ENCODE measurements around the gene CYSRT1. TPM values are rescaled to one million over a fixed set of nuclear protein-coding genes. Genes with fewer than 3 reads are reported as not detected.
A peak's percentile ranks its signal among the peaks of the same experiment; 100 is the strongest.

Gene CYSRT1
- total RNA-seq, 1 donor from 2014 or later, result 0.17 TPM

DNA sequence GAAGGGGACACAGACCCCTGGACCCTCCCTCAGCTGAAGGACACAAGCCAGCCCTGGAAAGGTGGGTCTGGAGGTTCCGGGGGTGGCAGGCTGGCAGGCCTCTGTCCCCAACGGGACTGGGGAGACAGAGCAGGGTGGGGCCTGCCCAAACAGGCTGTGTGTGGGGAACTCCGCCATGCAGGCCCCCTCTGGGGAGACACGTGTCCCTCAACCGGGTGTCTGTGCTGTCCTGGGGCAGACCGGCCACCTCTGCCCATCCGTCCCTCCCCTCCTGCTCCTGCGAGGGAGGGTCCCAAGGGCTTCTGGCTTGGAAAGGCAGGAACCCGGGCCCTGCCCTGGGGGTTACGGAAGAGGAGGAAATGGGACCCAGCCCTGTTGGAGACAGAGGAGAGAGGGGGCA is 7.1 kb downstream of the CYSRT1 start:
- TF ChIP-seq, protein P1, sequence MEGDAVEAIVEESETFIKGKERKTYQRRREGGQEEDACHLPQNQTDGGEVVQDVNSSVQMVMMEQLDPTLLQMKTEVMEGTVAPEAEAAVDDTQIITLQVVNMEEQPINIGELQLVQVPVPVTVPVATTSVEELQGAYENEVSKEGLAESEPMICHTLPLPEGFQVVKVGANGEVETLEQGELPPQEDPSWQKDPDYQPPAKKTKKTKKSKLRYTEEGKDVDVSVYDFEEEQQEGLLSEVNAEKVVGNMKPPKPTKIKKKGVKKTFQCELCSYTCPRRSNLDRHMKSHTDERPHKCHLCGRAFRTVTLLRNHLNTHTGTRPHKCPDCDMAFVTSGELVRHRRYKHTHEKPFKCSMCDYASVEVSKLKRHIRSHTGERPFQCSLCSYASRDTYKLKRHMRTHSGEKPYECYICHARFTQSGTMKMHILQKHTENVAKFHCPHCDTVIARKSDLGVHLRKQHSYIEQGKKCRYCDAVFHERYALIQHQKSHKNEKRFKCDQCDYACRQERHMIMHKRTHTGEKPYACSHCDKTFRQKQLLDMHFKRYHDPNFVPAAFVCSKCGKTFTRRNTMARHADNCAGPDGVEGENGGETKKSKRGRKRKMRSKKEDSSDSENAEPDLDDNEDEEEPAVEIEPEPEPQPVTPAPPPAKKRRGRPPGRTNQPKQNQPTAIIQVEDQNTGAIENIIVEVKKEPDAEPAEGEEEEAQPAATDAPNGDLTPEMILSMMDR (conservative IDR thresholded peaks at IDR 0.05; ENCODE audit: low read depth, low read length), result no peak
- DNase-seq (ENCODE audit: low read depth), result no peak
- peak overlapping the region; percentile 16 for H3K4me3 ChIP-seq (ENCODE audit: low read depth, low read length)

DNA sequence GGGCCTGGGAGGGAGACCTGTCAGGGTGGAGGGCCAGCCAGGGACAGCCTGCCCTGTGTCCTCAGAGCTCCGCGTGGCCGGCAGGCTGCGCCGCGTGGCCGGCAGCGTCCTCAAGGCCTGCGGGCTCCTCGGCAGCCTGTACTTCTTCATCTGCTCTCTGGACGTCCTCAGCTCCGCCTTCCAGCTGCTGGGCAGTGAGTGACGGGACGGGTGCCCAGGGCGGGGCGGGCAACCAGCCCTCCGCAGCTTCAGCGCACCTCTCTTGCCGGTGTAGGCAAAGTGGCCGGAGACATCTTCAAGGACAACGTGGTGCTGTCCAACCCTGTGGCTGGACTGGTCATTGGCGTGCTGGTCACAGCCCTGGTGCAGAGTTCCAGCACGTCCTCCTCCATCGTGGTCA is 7.5 kb downstream of the CYSRT1 start:
- TF ChIP-seq, protein P1 (conservative IDR thresholded peaks at IDR 0.05; ENCODE audit: low read depth, low read length), result no peak
- no peak for DNase-seq (ENCODE audit: low read depth)

DNA sequence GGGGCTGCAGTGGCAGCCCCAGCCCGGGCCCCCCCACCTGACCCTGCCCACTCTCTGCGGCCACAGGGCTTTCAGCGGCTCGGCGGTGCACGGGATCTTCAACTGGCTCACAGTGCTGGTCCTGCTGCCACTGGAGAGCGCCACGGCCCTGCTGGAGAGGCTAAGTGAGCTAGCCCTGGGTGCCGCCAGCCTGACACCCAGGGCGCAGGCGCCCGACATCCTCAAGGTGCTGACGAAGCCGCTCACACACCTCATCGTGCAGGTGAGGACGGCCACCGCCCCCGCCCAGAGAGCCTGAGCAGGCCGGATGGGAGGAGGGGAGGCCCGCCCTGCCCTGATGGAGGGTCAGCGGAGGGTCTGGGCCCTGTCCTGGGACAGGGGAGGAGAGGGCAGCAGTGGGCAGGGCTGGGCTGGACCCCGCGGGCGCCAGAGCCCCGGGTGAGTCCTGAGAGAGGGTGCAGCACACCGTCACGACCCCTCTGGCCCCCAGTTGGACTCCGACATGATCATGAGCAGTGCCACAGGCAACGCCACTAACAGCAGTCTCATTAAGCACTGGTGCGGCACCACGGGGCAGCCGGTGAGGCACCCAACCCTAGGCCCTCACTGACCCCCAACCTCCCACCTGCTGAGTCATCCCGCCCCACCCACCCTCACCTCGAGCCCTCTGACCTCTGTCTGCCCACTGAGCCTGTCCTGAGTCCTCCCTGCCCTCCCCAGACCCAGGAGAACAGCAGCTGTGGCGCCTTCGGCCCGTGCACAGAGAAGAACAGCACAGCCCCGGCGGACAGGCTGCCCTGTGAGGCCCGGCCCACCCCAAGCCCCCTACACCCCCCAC is 8.4 kb downstream of the CYSRT1 start:
- H3K4me3 ChIP-seq (ENCODE audit: low read depth, low read length), result no peak overlapping the region
- TF ChIP-seq, protein P1 (conservative IDR thresholded peaks at IDR 0.05; ENCODE audit: low read depth, low read length), result no peak
- DNase-seq (ENCODE audit: low read depth), result no peak

More for the DNA sequence above, 7.5 kb downstream of the CYSRT1 start:
- no peak overlapping the region for H3K4me3 ChIP-seq (ENCODE audit: low read depth, low read length)

DNA sequence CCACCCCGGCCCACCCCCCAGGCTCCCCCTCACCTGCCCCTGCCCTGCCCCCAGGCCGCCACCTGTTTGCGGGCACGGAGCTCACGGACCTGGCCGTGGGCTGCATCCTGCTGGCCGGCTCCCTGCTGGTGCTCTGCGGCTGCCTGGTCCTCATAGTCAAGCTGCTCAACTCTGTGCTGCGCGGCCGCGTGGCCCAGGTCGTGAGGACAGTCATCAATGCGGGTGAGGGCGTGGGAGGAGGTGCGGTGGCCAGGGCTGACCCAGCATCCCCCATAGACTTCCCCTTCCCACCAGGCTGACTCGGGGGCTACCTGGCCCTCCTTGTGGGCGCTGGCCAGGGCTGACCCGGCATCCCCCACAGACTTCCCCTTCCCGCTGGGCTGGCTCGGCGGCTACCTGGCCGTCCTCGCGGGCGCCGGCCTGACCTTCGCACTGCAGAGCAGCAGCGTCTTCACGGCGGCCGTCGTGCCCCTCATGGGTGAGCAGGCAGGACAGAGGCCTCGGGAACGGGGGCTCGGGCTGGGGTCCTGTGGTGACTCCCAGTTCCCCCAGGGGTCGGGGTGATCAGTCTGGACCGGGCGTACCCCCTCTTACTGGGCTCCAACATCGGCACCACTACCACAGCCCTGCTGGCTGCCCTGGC is 9.2 kb downstream of the CYSRT1 start:
- no peak for DNase-seq (ENCODE audit: low read depth)
- TF ChIP-seq, protein P1 (conservative IDR thresholded peaks at IDR 0.05; ENCODE audit: low read depth, low read length), result no peak
- no peak overlapping the region for H3K4me3 ChIP-seq (ENCODE audit: low read depth, low read length)

DNA sequence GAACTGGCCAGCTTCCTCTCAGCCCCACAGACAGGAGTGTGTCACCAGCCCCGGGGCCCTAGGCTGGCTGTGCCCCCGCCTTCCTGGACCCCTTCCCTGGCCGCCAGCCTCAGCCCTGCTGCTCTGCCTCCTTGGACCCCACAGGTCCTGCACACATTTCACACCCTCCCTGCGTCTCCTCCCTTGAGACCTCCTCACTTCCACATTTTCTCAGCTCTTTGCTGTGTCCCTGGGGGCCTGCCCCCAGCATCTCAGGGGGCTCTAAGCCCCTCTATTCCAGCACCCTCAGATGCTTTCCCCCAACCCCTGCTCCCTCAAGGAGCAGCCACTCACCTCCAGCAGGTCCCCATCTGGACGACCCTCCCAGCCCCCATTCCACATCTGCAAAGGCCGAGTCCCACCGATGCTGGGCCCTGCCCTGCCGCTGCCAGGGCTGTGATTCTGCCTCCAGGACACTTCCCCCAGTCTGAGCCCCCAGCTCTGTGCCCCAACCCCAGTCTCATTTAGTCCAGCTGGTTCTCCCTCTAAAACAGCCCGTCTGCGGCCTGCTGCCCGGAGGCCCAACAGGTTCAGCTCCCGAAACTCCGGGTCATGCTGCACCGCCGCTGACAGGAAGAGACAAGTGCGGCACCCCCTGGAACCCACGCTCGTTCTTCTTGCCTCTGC is 9.9 kb downstream of the CYSRT1 start:
- H3K4me3 ChIP-seq (ENCODE audit: low read depth, low read length), result no peak overlapping the region
- DNase-seq (ENCODE audit: low read depth), result no peak
- TF ChIP-seq, protein P1 (conservative IDR thresholded peaks at IDR 0.05; ENCODE audit: low read depth, low read length), result no peak

DNA sequence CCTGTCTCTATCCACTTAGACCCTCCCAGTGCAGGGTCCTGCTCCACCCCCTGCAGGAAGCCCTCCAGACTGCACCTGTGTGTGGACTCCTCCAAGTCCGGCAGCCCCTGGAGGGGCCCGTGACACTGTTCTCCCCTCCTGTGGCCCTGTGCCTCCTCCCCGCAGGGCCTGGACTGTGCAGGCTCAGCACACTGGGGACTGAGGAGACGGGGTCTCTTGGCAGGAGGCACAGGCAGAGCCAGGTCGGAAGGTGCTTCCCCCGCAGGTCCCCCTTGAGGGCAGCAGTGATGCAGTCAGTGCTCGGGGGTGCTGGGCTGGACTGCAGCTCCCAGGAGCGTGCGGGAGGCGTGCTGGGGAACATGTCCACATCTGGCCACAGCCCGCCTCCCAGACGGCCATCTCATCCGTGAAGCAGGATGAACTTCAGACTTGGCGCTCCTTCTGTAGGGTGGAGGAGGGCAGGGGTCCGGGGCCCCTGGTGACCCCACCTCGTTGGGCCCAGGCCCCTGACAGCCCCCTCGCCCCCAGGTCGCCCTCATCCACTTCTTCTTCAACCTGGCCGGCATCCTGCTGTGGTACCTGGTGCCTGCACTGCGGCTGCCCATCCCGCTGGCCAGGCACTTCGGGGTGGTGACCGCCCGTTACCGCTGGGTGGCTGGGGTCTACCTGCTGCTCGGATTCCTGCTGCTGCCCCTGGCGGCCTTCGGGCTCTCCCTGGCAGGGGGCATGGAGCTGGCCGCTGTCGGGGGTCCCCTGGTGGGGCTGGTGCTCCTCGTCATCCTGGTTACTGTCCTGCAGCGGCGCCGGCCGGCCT is 10.7 kb downstream of the CYSRT1 start:
- no peak for DNase-seq (ENCODE audit: low read depth)
- peak overlapping the region; percentile 23 for H3K4me3 ChIP-seq (ENCODE audit: low read depth, low read length)
- TF ChIP-seq, protein P1 (conservative IDR thresholded peaks at IDR 0.05; ENCODE audit: low read depth, low read length), result no peak
